ENCODE data around the gene ZCCHC3.
A peak's percentile ranks its signal among the peaks of the same experiment; 100 is the strongest.

Gene ZCCHC3

DNA sequence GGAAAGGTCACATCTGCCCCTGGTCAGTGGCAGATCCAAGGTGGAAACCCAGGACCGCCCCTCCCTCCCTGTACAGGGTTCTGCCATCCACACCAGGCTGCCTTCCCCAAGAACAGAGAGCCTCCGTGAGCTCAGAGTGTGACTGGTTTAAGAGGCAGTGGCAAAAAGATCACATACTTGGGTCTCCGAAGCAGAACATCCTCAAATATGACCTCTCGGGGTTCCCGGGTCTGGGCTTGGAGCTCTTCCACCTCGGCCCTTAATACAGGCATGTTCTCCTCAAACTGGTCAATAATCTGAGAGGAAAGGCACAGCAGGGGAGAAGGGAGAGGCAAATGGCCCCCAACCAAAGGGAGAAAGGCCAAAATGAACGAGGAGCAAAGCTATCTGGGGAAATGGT, 21.6 kb upstream of the ZCCHC3 start:
- no peak overlapping the region for H3K27ac ChIP-seq
- TF ChIP-seq, protein P1, sequence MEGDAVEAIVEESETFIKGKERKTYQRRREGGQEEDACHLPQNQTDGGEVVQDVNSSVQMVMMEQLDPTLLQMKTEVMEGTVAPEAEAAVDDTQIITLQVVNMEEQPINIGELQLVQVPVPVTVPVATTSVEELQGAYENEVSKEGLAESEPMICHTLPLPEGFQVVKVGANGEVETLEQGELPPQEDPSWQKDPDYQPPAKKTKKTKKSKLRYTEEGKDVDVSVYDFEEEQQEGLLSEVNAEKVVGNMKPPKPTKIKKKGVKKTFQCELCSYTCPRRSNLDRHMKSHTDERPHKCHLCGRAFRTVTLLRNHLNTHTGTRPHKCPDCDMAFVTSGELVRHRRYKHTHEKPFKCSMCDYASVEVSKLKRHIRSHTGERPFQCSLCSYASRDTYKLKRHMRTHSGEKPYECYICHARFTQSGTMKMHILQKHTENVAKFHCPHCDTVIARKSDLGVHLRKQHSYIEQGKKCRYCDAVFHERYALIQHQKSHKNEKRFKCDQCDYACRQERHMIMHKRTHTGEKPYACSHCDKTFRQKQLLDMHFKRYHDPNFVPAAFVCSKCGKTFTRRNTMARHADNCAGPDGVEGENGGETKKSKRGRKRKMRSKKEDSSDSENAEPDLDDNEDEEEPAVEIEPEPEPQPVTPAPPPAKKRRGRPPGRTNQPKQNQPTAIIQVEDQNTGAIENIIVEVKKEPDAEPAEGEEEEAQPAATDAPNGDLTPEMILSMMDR (conservative IDR thresholded peaks at IDR 0.05), result no peak

DNA sequence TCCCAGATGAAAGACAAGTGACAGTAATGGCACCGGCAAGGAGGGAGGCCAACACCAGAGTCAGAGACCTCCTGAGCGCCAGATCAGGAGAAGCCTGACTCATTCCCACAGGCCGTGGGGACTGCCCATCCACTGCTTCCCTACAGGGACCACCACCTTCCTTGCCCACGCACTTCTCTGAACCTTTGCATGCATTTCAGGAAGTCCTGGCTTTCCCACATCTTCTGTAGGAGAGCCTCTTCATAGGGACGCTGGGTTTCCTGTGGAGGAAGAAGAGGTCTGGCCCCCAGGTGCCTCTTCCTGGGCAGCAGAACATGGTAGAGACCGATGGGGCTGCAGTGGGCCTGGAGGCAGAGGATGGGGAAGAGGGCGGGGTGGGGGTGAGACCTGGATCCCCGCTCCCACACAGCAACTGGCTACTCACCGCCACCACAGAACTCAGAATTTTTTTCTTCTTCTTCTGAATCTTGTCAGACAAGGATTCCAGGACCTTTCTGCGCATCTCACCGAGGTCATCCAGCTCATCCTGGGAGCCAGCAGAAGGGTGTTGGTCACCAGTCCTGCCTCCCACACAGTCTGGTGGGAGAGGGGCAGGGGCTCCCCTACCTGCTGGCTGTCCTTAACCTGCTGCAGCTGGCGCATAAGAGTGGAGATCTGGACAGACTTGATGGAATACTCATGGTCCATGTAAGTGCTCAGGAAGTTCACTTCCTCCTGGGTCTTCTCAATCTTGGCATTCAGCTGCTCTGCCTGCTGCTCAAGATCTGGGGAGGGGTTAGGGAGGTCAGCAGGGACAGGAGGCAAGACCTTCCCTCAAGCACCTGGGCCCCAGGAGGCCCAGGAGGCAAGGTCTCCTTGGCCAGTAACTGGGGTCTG, 20.5 kb upstream of the ZCCHC3 start:
- no peak overlapping the region for H3K27ac ChIP-seq
- TF ChIP-seq, protein P1 (conservative IDR thresholded peaks at IDR 0.05), result no peak

DNA sequence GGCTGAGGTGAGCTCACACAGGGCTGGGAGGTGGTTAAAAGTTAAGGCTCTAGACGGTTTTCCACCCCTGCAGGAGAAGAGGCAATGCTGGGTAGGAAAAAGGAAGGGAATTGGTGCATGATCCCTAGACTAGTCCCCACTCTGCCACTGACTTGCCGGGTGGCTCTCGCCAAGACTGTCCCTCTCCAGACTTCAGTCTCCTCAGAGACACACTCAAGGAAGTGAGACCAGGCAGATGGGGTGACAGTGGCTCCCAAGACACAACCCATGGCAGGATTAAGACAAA, 19.9 kb upstream of the ZCCHC3 start:
- TF ChIP-seq, protein P1 (conservative IDR thresholded peaks at IDR 0.05), result no peak

DNA sequence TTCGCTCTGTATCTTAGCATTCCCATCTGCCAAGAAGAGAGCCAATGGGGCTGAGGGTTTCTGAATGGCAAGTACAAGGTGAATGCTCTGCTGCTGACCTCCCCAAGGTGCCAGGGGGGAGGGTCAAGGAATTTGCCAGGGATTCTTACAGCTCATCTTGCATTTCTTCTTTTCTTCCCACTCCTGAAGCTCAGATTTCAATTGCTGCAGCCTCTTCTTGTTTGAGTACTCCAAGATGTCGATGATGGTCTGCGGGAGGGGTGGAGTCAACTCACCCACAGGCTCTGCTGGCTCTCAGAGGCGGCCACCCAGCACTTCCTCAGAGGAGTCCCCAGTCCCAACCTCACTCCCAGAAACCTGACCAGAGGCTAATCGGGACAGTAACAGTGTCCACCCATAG, 19.2 kb upstream of the ZCCHC3 start:
- TF ChIP-seq, protein P1 (conservative IDR thresholded peaks at IDR 0.05), result no peak
- no peak overlapping the region for H3K27ac ChIP-seq

More for the DNA sequence above, 19.9 kb upstream of the ZCCHC3 start:
- no peak overlapping the region for H3K27ac ChIP-seq

DNA sequence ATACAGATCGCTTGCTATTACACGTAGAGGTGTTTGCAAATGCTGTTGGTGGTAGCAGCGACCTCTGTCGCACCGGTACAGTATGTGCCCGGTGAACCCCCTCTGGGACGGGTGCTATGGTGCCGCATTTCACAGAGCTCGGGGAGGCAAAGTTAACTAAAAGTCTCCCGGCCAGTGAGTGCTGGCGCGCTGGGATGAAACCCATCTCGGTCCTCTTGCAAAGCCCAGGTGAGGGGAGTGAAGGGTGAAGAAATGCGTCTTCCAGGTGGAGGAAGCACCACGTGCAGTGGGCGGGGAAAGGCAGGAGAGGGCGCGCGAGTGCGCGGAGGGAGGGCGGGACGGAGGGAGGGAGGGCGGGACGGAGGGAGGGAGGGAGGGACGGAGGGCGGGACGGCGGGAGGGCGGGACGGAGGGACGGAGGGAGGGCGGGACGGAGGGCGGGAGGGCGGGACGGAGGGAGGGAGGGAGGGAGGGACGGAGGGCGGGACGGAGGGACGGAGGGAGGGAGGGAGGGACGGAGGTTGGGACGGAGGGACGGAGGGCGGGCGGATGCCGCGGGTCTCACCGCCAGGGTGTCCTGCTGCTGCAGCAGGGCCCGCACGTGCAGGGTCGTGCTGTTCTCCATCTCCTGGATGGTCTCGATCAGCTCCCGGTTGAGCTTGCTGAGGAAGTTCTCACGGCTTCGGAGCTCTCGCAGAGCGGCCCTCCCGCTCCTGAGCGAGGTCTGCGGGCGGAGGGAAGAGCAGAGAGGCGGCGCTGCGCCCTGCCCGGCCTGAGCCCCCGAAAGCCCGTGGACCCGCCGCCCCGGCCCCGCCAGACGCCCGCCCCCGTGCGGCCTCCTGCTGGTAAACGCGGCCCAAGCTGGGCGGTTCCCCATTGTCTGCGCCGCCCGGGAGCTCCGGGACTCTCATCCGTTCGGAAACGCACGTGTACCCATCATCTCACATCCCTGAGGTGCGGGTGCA, 18.5 kb upstream of the ZCCHC3 start:
- no peak overlapping the region for H3K27ac ChIP-seq
- TF ChIP-seq, protein P1 (conservative IDR thresholded peaks at IDR 0.05), result no peak

DNA sequence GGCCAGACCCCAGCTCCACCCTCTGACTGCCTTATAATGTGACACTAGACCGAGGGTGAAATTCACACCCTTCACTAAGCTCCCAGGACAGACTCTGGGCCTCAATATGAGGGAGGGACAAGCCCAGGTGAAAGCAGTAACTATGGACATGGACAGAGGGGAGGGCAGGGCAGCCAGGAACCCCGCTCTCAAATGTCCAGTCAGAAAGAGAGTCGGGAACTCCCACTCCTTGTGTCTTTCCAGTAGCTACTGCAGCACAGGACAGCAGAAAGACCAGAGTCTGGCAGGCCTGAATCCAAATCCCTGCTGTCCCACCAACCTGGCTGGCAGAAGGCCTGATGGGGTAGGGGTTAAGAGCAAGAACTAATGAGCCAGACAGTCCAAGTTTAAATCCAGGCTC, 13.2 kb upstream of the ZCCHC3 start:
- TF ChIP-seq, protein P1 (conservative IDR thresholded peaks at IDR 0.05), result no peak
- no peak overlapping the region for H3K27ac ChIP-seq

DNA sequence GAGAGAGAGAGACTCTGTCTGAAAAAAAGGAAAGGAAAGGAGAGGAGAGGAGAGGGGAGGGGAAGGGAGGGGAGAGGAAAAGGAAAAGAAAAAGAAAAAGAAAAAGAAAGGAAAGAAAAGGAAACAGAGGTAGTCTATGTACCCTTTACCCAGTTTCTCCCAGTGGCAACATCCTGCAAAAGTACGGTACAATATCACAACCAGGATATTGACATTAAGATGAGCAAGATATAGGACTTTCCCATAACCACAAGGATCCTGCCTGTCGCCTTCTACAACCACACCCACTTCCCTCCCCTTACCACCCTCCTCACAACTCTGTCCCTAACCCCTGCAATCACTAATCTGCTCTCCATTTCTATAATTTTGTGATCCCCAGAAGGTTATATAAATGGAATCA, 10.9 kb upstream of the ZCCHC3 start:
- TF ChIP-seq, protein P1 (conservative IDR thresholded peaks at IDR 0.05), result no peak
- 0 out of 2 replicates have a peak overlapping the region, but pooled peaks have one; percentile 8 for H3K27ac ChIP-seq
